ENCODE data around the gene CTSD. TPM values are rescaled to one million over a fixed set of nuclear protein-coding genes. Genes with fewer than 3 reads are reported as not detected.

Gene CTSD
- total RNA-seq, 1 experiment from 2014 or later = 158 TPM

GRCh38 chr11:1779806-1780699 lies 16.3 kb upstream of the CTSD start:
- TF ChIP-seq CTCF (conservative IDR thresholded peaks at IDR 0.05) = no peak
- DNase-seq = peak; percentile 25
- no peaks in the 10 kb centered on the region for H3K23me2 ChIP-seq (ENCODE audit: insufficient read length, low read depth, low read length, poor library complexity, severe bottlenecking)
- H4K5ac ChIP-seq (ENCODE audit: insufficient read length, low read depth, low read length) = no peak overlapping the region
- no peak overlapping the region for H2AK5ac ChIP-seq (ENCODE audit: insufficient read length, low read length)
- no peak overlapping the region for H3K4me3 Mint-ChIP-seq
- no CpG with 5 or more reads among the region's 34 CpGs for WGBS (ENCODE audit: extremely low coverage, insufficient read length, low lambda C conversion rate)
- peaks cover 14 to 23% of the 10 kb centered on the region in 2 experiments for H3K4me1 Mint-ChIP-seq
- no peak overlapping the region for H3K23ac ChIP-seq (ENCODE audit: insufficient read length, low read depth, low read length)
- H3K79me1 ChIP-seq (ENCODE audit: insufficient read depth, low read depth, low read length, poor library complexity, severe bottlenecking) = no peaks in the 10 kb centered on the region
- H3K9me3 Mint-ChIP-seq = peaks cover 4 to 6% of the 10 kb centered on the region in 2 experiments; a peak in 2 of 5 replicates
- H3K56ac ChIP-seq (ENCODE audit: insufficient read length, low read depth, low read length) = no peak overlapping the region
- no peak overlapping the region for H3T11ph ChIP-seq (ENCODE audit: low read length)
- H4K8ac ChIP-seq (replicated peaks; ENCODE audit: insufficient read length, low read depth, low read length) = no peak overlapping the region
- no peak overlapping the region for H2BK15ac ChIP-seq (ENCODE audit: low read depth, low read length)
- H3K27ac ChIP-seq (ENCODE audit: insufficient read length, low read depth, low read length) = no peak overlapping the region
- no peak overlapping the region for H3K18ac ChIP-seq (ENCODE audit: insufficient read length, low read depth, low read length)
- H4K20me1 ChIP-seq (ENCODE audit: control insufficient read depth, insufficient read depth, insufficient read length) = no peaks in the 10 kb centered on the region
- H4K91ac ChIP-seq (ENCODE audit: insufficient read length, low read depth, low read length) = no peak overlapping the region
- no peaks in the 10 kb centered on the region for H3K9me3 ChIP-seq (ENCODE audit: control insufficient read depth, low read depth, low read length)
- H3K79me2 ChIP-seq (ENCODE audit: insufficient read depth, low read length) = no peaks in the 10 kb centered on the region
- H3K27me3 Mint-ChIP-seq (ENCODE audit: low read depth) = peaks cover 40% of the 10 kb centered on the region
- H2BK120ac ChIP-seq (ENCODE audit: low read depth, low read length, poor library complexity, severe bottlenecking) = no peak overlapping the region
- no peak overlapping the region for H2BK20ac ChIP-seq (ENCODE audit: low read depth, low read length, poor library complexity, severe bottlenecking)
- no peak overlapping the region for H2AFZ ChIP-seq (ENCODE audit: low read length)
- no peak overlapping the region for H2BK5ac ChIP-seq (ENCODE audit: insufficient read length, low read length)
- no peaks in the 10 kb centered on the region for H3K27me3 ChIP-seq (ENCODE audit: insufficient read depth, low read length)
- H3K4me1 ChIP-seq (ENCODE audit: insufficient read depth, low read length) = no peaks in the 10 kb centered on the region
- no peak overlapping the region for H3K9ac ChIP-seq (ENCODE audit: extremely low read depth, insufficient read length, low read length)
- no peak overlapping the region for H2BK12ac ChIP-seq (ENCODE audit: insufficient read length, low read depth, low read length)
- no peak overlapping the region for H3K4ac ChIP-seq (ENCODE audit: low read depth, low read length)
- no peaks in the 10 kb centered on the region for H3K36me3 Mint-ChIP-seq (ENCODE audit: insufficient read depth in 1 of 3, low read depth in 3 of 3)
- peak overlapping the region in 1 of 3 experiments; percentile 24; a peak in 2 of 7 replicates for H3K27ac Mint-ChIP-seq
- H3K14ac ChIP-seq (ENCODE audit: insufficient read depth, low read length) = no peak overlapping the region
- no peak overlapping the region for H3K4me2 ChIP-seq (ENCODE audit: insufficient read depth, insufficient read length, low read length)
